Ammon's horn (tissue), 1 donor: Measurements from ENCODE around the gene SCP2.

ENCODE experiments used
- DNase-seq: peaks from one replicate; pipeline ENCODE4 v3.0.0-alpha.2; 2016; ENCODE audit warnings: low spot score

SCP2 gene, protein sequence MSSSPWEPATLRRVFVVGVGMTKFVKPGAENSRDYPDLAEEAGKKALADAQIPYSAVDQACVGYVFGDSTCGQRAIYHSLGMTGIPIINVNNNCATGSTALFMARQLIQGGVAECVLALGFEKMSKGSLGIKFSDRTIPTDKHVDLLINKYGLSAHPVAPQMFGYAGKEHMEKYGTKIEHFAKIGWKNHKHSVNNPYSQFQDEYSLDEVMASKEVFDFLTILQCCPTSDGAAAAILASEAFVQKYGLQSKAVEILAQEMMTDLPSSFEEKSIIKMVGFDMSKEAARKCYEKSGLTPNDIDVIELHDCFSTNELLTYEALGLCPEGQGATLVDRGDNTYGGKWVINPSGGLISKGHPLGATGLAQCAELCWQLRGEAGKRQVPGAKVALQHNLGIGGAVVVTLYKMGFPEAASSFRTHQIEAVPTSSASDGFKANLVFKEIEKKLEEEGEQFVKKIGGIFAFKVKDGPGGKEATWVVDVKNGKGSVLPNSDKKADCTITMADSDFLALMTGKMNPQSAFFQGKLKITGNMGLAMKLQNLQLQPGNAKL

DNA sequence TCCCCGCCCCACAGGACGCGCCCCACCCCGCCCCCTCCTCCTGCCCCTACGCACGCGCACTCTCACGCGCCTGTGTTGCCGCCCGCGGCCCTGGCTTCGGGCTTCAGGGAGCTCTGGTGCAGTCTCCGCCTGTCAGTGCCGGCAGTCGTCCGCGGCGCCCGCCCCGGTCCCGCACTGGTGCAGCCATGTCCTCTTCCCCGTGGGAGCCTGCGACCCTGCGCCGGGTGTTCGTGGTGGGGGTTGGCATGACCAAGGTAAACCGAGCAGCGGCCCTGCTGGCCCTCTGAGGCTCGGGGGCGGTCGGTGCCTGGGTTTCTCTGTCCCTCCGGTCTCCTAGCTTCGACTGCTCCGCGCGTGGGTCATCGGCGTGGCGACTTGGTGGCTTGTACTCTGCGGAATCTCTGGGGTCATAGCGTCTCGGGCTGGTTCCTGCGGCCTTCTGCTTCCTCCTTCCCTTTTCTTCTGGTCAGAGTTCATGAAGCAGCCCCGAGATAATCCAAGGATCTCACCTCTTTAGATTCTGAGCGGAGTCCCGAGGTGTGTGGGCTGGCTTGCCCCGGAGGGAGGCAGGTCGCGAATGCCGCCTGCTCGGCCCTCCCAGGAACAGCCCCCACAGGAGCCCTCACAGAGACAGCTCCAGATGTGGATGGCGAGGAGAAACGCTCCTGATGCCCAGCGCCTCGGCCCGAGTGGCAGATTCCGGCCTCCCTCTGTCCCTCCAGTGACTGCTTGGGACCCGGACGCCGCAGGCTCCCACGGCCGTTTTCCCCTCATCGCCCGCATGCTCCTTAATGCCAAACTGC is at the start of gene SCP2:
Gene SCP2 (plus strand): TSS at position 65 of the 803 bp plus-strand sequence. CDS start 121 bp downstream, at position 186.
- DNase-seq: peak; percentile 81

DNA sequence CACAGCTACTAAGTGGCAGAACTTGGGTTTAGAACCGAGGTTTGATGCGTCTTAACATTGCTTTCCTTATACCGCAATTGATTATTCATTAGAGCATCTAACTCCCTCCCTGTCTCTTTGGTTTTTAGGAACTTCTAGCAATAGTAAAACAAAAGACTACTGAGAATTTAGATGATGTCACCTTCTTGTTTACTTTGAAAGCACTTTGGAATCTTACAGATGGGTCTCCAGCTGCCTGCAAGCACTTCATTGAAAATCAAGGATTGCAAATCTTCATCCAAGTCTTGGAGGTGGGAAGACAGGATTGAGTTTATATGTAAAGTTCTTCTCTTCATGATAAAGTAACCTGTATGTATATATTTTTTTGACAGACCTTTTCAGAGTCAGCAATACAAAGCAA is 49.5 kb upstream of the SCP2 start:
- no peak for DNase-seq

DNA sequence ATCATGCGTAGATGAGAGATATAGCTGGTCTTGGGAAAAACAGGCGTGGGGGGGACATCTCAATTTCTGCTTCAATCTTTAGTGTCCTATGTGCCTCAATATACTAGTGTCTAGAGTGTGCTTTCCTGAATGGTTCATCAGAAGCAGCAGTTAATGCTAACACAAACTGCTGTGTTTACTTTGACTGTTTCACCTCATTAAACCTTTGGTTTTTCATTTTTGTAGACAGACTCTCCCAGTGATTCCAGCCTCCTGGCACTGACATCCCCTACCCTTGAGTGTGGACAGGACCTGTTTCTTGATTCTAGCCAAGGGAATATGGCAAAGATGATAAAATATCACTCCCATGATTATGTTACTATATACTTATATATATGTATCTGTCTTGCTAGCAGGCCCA is 46.9 kb upstream of the SCP2 start:
- DNase-seq: no peak

DNA sequence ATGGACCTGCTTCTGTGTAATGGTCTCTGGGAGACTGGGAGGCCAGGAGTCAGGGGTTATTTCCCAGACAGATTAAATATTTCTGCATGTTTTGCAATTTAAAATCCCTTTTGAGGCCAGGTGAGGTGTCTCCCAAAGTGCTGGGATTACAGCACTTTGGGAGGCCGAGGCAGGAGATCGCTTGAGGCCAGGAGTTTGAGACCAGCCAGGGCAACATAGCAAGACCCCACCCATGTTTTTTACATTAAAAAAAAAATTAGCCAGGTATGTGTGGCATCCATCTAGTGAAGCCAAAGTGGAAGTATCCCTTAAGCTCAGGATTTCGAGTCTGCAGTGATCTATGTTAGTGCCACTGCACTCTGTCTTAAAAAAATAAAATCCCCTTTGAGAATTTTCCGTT is 39.6 kb upstream of the SCP2 start:
- no peak for DNase-seq

DNA sequence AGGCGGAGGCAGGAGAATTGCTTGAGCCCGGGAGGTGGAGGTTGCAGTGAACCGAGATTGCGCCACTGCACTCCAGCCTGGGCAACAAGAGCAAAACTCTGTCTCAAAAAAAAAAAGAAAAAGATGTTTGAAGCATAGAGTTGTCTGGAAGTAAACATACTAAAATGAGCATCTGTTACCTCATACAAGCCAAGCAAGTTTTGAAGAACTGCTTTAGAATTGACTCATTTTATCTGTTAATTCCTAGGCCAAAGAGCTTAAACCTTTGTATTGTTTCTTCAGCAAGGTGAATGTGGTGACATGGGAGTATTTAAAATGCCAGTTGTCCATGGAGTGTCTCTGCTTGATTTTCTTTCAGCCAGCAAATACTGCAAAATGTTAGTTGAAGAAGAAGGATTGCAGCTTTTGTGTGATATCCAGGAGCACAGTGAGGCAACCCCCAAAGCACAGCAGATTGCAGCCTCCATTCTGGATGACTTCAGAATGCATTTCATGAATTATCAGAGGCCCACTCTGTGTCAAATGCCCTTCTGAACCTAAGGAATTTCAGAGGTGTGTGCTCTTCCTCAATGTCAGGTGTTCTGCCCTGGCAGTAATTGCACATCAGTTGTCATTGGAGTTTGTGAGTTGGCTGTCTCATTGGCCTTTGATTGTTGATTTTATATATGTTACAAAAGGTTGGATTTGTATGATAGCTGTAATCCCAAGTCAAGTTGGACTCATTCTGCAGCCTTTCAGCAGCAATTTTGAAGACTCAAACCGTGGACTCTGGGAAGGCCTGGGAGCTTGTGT is 34.5 kb upstream of the SCP2 start:
- no peak for DNase-seq

DNA sequence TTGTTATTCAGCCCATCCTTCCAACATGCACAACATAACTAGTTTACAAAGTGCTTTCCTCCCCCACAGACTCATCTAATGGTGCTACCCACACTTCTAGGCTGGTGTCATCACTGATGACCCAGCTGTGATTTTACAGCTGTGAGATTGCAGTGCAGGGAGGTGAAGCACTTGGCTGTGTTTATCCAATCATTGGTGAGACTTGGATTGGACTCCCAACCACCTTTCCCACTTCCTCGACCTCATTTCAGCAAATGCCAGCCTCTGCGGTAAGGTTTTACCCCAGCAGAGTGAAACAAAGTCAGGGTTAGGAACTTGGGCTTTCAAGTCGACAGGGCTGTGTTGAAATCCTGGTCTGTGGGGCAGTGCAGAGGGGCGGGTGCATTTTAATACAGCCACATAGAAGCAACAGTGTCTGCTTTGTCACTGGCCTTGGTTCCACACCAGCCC is 27.6 kb upstream of the SCP2 start:
- DNase-seq: no peak

DNA sequence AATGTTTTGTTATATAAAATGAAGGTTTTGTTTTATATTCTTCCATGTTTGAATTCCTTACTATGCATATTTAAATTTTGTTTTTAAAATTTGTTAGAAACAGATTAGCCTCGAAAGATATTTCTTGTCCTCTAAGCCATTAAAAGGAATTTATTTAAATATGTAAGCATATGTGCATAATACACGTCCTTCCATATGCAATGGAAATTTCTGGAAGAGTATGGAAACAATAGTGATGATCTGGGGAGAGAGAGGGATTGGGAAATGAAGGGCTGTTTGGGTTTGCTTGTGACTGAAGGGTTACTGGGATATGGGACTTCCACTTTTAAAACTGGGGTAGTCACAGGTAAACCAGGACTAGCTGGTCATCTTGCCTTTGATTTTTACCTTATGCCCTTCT is 26.7 kb upstream of the SCP2 start:
- DNase-seq: no peak

DNA sequence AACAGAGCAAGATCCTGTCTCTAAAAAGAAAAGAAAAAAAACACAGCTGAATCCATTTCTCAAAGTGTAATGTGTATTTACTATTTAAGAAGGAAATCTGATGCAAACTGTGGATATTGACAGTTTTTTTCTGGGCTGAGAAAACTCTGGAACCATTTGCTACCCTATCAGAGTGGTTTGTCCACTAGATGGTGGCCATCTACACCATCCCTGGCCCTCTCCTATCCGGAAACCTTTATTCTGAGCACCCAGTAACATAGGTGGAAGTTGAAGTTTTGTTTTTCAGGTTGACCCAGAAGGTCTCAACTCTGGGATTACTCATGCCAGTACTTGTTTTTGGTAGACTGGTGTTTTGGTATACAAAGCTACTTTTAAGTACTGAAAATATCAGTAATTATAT is 25.7 kb upstream of the SCP2 start:
- no peak for DNase-seq

DNA sequence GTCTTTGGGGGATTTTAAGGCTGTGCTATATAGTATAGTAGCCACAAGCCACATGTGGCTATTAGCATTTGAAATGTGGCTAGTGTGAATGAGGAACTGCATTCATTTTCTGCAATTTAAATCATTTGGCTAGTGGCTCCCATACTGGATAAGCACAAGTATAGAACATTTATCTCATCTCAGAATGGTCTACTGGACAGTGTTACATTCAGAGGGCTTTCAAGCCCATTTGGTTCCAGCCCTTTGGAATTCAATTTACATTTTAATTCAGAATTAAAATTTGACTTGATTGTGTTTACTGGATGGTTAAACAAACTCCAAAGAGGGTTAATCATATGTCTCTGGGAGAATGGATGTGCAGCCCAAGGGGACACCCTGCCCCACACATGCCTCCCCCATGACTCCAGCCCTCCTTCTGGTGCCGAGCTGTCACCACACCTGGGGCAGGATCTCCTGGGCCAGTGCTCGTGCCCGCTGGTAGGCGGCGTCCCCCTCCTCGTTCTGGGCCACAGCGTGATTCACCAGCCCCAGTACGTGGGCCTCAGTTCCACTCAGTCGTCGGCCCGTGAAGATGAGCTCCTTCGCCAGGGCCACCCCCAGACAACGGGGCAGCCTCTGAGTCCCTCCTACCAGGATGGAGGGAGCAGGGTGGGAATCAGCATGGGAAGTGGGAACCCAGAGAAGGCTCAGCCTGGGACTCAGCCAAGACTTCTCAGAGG is 22.7 kb upstream of the SCP2 start:
- DNase-seq: no peak

DNA sequence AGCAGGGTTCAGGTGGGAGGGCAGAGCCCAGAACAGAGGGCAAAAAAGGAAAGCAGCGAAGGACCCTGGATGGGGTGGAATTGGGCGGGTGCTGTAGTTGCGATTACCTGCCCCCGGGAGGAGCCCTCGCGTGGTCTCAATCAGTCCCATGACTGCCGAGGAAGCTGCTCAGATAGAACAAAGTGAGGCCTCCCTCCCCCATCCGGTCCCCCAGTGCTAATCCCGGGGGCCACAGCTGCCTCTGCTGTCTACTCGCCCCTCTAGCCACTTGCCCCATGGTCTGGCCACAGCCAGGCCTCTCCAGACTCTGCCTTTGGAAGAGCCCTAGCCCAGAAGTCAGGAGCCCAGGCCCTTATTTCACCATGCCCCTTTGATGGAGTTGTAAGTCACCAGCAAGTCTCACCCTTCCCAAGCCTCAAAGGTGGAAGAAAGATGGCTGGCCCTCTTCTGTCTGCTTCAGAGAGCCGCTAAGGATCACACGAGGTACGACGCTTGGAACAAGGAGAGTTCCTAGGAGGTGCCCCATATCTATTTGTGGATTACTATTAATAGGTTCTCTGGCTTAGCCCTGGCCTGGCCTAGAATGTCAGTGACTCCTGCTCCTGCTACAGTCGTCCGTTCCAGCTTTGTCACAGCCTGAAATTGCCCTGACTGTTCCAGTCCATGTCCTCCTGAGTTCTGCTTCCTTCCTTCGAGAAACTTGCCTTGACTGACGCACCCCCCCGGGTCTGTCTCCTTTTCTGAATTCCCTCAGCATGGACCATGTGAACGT is 22.0 kb upstream of the SCP2 start:
- DNase-seq: no peak

DNA sequence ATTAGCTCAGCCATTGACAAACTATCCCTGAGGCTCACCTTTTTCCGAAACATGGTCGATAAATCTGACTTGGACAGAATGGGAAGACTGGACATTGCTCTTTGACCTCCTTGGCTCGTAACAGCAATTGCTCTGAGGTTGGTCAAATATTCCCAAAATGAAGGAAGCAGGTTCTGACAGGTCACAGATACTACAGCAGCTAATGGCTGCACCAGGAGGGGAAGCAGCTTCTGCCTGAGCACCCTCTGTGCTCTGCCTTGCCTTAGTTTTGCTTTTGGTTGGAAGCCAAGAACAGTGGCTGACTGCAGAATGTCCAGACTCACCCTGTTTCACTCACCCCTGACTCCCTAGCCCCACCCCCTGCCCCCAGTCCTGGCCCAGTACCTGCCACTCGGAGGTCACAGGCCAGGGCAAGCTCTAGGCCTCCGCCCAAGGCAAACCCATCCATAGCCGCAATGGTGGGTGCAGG is 20.9 kb upstream of the SCP2 start:
- DNase-seq: no peak

DNA sequence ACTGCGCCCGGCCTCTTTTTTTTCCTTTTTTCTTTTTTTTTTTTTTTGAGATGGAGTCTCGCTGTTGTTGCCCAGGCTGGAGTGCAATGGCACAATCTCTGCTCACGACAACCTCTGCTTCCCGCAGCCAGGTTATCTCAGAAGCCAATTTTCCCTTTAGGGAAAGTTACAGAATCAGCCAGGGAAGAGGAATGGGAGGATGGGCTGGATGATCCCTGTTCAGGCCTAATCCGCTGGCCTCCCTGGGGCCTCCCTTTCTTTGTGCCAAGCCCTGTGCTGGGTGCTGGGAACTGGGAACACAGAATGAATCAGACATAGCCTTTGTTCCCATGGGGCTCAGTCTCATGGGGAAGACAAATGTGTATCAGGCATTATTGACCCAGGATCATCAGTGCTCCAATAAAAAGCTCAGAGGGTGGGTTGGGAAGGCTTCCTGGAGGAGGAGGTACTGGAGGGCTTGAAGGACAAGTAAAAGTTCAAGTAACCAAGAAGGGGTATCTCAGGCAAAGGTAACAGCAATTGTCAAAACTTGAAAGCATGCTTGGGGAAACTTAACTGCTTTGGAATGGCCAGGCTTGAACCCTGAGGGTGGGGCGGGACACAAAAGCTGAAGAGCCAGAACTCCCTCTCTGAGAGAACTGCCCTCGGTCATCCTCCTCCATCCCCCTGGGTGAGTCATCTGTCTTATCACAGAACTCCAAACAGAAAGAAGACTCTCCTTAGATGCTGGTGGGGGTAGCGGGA is 19.8 kb upstream of the SCP2 start:
- DNase-seq: no peak

DNA sequence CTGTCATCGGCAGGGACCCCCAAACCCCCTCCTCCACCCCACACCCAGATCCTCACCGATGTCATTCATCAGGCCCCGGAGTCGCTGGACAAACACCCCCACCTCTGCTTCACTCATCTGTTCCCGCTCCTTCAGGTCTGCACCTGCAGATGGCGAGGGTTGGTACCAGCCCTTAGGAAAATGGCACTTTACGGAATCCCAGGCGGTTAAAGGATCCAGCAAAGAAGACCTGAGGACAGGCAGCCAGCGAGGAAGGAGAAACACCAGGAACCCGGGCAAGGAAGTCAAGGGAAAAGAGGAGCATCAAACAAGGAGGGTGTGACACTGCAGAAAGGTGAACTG is 19.3 kb upstream of the SCP2 start:
- no peak for DNase-seq

DNA sequence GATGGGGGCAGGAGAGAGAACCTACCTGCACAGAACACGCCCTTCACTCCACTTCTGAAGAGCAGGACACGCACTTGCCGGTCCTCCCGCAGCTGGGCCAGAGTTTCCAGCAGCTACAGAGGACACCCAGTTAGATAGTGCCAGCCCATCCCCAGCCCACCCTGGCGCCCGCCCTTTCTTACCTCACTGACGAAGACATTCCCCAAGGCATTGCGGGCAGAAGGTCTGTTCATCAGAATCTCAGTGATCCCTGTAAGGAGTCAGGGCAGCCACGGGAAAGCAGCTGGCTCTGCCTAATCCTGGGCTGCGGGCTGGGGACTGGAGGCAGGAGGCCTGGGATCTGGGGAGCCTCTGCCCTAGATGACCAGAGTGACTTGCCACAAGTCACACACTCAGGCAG is 15.5 kb upstream of the SCP2 start:
- no peak for DNase-seq

DNA sequence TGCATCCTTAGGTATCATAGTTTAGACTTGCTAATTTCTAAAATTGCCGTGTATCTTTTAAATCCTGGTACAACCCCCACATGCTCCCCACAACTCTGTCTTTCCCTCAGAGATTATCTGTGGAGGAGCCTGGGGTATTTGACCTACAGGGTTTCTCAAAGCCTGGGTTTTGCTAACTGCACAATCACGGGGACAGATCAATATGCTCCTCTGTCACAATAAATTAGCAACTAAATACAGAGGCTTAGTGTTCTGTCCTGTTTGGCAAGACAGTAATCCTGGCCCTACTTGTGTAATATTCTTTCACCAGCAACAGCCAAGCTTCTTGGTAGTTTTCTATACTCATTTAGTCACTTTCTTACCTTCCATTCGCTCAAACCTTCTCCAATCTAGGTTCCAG is 14.1 kb upstream of the SCP2 start:
- no peak for DNase-seq

DNA sequence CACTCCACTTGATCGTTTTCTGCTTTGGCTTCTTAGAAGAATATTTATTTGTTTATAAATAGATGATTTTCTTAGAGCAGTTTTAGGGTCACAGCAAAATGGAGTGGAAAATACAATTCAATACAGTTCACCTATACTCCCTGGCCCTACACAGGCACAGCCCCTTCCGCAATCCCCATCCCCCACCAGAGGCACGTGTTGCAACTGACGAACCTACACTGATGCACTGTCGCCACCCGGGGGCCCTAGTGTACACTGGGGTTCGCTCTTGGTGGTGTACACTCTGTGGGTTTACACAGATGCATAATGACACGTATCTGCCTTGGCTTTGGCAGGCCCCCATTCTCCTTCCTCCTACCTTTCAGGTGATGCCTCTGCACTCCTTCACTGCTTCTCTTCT is 13.5 kb upstream of the SCP2 start:
- no peak for DNase-seq

DNA sequence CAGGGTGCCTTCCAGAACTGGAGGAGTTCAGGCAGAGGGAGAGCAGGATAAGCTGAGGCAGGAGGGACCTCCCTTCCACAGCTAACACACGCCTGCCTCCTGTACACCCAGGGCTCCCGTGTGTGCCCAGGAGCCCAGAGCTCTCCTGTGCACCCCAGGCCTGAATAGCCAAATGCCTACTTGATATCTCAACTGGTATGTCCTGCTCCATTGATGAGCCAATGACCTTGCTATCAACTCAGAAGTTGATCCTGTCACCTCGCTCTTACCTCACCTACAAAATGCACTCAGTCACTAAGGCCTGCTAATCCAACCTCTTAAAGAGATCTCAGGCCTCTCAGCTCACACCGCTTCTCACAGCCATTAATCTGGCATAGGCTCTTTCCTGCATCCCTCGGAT is 12.6 kb upstream of the SCP2 start:
- no peak for DNase-seq

DNA sequence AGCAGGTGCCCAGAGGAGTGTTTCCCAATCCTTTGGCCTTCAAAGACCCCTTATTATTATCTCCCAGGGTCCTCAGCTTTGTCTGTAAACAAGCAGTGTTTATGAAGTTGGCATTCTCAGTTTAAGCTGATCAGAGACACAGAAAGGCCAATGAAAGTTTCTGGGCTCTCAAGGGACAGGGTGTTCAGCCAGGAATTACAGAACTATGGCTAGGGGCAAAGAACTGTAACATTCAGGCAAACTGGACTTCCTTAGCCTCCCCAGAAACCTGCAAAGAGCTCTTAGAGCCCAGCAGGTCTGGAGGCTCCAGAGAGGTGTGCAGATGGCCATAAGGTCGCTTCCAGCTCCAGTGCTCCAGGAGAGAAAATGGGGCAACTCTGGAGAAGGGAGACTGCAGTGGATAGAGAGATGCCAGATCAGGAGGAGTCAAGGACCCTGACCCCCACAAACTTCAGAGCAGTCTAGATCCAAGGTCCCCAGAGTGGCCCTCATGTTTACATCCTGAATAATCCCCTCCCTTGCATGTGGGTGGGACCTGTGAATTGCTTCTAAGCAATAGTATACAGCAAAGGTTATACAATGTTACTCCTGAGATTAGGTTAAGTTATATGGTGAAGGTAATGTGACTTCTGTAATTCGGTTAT is 11.7 kb upstream of the SCP2 start:
- DNase-seq: no peak

DNA sequence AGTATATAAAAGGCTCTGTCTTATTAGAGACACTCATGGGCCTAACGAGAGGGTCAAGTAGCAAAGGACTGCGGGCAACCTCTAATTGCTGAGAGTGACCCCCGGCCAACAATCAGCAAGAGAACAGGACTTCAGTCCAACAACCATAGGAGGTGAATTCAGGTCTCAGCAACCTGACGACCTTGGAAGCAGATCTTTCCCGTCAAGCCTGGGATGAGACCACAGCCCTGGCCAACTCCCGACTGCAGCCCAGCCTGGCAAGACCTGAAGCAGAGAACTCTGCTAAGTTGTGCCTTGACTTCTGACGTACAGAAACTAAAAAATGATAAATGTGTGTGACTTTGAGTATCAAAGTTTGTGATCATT is 11.2 kb upstream of the SCP2 start:
- DNase-seq: no peak
